ENCODE measurements around the gene DYNLT2.

DNA sequence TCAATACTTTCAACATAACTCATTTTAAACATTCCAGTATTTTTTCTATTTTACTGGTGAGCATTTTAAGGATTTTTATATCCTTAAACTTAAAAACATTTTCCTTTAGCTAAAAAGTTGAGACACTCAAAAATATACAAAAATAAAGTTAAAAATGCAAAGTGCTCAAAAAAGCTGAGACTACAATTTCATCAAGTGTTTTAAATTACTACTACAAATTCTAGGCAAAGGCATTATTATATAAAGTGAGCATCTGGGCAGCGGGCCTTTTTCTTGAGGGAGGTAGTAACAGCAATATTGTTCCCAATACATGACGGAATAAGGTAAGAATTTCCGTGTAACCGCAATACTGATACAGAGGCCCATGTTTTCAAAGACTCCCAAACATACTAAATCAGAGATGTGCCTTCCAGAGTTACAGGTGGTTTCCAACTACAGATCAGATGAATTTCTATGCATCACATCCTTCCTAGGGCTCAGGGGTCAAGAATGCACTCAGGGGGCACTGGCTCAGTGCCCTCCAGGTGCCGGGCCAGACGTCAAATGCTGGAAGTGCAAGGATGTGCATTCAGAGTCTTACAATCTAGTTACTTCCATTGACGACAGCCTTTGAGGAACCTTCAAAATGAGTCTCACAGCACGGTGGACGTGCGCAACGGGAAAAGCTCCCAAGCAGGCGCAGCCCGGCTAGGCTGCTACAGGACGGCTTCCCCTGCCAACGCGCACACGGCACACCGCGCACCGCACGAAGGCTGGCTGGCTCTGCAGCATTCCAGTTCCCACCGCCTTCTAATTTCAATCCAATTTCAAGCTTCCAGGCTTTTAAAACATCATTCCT is 28.8 kb downstream of the DYNLT2 start:
- TF ChIP-seq, protein P1, sequence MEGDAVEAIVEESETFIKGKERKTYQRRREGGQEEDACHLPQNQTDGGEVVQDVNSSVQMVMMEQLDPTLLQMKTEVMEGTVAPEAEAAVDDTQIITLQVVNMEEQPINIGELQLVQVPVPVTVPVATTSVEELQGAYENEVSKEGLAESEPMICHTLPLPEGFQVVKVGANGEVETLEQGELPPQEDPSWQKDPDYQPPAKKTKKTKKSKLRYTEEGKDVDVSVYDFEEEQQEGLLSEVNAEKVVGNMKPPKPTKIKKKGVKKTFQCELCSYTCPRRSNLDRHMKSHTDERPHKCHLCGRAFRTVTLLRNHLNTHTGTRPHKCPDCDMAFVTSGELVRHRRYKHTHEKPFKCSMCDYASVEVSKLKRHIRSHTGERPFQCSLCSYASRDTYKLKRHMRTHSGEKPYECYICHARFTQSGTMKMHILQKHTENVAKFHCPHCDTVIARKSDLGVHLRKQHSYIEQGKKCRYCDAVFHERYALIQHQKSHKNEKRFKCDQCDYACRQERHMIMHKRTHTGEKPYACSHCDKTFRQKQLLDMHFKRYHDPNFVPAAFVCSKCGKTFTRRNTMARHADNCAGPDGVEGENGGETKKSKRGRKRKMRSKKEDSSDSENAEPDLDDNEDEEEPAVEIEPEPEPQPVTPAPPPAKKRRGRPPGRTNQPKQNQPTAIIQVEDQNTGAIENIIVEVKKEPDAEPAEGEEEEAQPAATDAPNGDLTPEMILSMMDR (IDR thresholded peaks at IDR 0.05) = no peak
- no peak for TF ChIP-seq POLR2A (IDR thresholded peaks at IDR 0.05)
